ENCODE measurements around the gene SCAI. TPM values are rescaled to one million over a fixed set of nuclear protein-coding genes. Genes with fewer than 3 reads are reported as not detected.

SCAI gene
- total RNA-seq, 3 donors from 2014 or later (not counting 1 experiment from before 2014, with no cell fraction given): 8.5 to 13.0 (median 10.7) TPM

GRCh38 chr9:124940894-124941678 lies 202.2 kb downstream of the SCAI start, which contains the start of gene GOLGA1:
Gene GOLGA1, minus strand, starts transcription at chr9:124941083. Its CDS starts 2,372 bp downstream, at chr9:124938711.
- no peaks in the 10 kb centered on the region for H3K27me3 ChIP-seq (ENCODE audit: control insufficient read depth, insufficient read depth, low read length)
- WGBS (ENCODE audit: insufficient coverage): under 1% methylated on average over 70 of the region's 70 CpGs
- Mint-ChIP-seq H3K36me3 (no peaks in the 10 kb centered on the region), H3K27me3 (ENCODE audit: low read depth in 2 of 2) (no peaks in the 10 kb centered on the region), H3K4me1 (peaks cover 22 to 24% of the 10 kb centered on the region in 2 donors), H3K27ac (peak within 1 kb of the TSS; percentile 91 to 95), H3K9me3 (no peaks in the 10 kb centered on the region), H3K4me3 (peak within 1 kb of the TSS; percentile 97)
- peaks cover 6% of the 10 kb centered on the region for H3K36me3 ChIP-seq (ENCODE audit: control insufficient read depth, insufficient read depth, low read length)
- H3K9me3 ChIP-seq (ENCODE audit: control insufficient read depth, insufficient read depth, low read length): no peaks in the 10 kb centered on the region
- peak; percentile 85 to 97 (median 88) for ATAC-seq
- DNase-seq: peak; percentile 92 to 97
- H3K4me3 ChIP-seq (ENCODE audit: low read length): peak within 1 kb of the TSS; percentile 98
- intact Hi-C loops (cut with micrococcal nuclease): loop anchor here (1.0 to 5.0 kb wide), 5 partner anchors 71 to 524 kb away; partner anchors contain the start of genes NR6A1, PPP6C, PSMB7 and SCAI
- TF ChIP-seq CTCF (IDR thresholded peaks at IDR 0.05): no peak
- peaks cover 14% of the 10 kb centered on the region for H3K4me1 ChIP-seq (ENCODE audit: control insufficient read depth, insufficient read depth, low read length)
- H3K27ac ChIP-seq (ENCODE audit: low read length): peak within 1 kb of the TSS; percentile 98

GRCh38 chr9:124940521-124940893 lies 202.8 kb downstream of the SCAI start:
- Mint-ChIP-seq H3K27me3 (ENCODE audit: low read depth in 2 of 2) (no peaks in the 10 kb centered on the region), H3K36me3 (no peaks in the 10 kb centered on the region), H3K27ac (peak overlapping the region; percentile 91 to 95), H3K4me3 (peak overlapping the region; percentile 97), H3K9me3 (no peaks in the 10 kb centered on the region), H3K4me1 (peaks cover 22 to 24% of the 10 kb centered on the region in 2 donors)
- Histone ChIP-seq H3K4me3 (ENCODE audit: low read length) (peak overlapping the region; percentile 98), H3K27ac (ENCODE audit: low read length) (peak overlapping the region; percentile 98), H3K36me3 (ENCODE audit: control insufficient read depth, insufficient read depth, low read length) (peaks cover 9% of the 10 kb centered on the region), H3K27me3 (ENCODE audit: control insufficient read depth, insufficient read depth, low read length) (no peaks in the 10 kb centered on the region), H3K9me3 (ENCODE audit: control insufficient read depth, insufficient read depth, low read length) (no peaks in the 10 kb centered on the region), H3K4me1 (ENCODE audit: control insufficient read depth, insufficient read depth, low read length) (peaks cover 14% of the 10 kb centered on the region)
- intact Hi-C loops (cut with micrococcal nuclease): loop anchor here (2.0 to 5.0 kb wide), 2 partner anchors 248 to 523 kb away; partner anchors contain the start of genes PPP6C and PSMB7
- TF ChIP-seq CTCF (IDR thresholded peaks at IDR 0.05): no peak
- WGBS (ENCODE audit: insufficient coverage): 0% methylated on average over 17 of the region's 17 CpGs
- DNase-seq (no peak), ATAC-seq (no peak)

- Histone ChIP-seq H3K4me3 (ENCODE audit: low read length) (peak overlapping the region; percentile 98), H3K36me3 (ENCODE audit: control insufficient read depth, insufficient read depth, low read length) (peaks cover 13% of the 10 kb centered on the region), H3K27me3 (ENCODE audit: control insufficient read depth, insufficient read depth, low read length) (no peaks in the 10 kb centered on the region), H3K27ac (ENCODE audit: low read length) (peak overlapping the region; percentile 98), H3K4me1 (ENCODE audit: control insufficient read depth, insufficient read depth, low read length) (peaks cover 14% of the 10 kb centered on the region), H3K9me3 (ENCODE audit: control insufficient read depth, insufficient read depth, low read length) (no peaks in the 10 kb centered on the region)
- ATAC-seq (no peak), DNase-seq (no peak)
- Mint-ChIP-seq H3K9me3 (no peaks in the 10 kb centered on the region), H3K36me3 (no peaks in the 10 kb centered on the region), H3K27ac (peak overlapping the region; percentile 91 to 95), H3K27me3 (ENCODE audit: low read depth in 2 of 2) (no peaks in the 10 kb centered on the region), H3K4me3 (peak overlapping the region; percentile 97), H3K4me1 (peaks cover 22 to 24% of the 10 kb centered on the region in 2 donors)
- intact Hi-C loops (cut with micrococcal nuclease): loop anchor here (2.0 to 5.0 kb wide), 2 partner anchors 249 to 523 kb away; partner anchors contain the start of genes PPP6C and PSMB7
- TF ChIP-seq CTCF (IDR thresholded peaks at IDR 0.05): no peak
These were observed 203.4 kb downstream of the SCAI start for GRCh38 chr9:124939944-124940343.
